Upper lobe of right lung (tissue), 1 donor: ENCODE results near the gene SRSF8. TPM values are rescaled to one million over a fixed set of nuclear protein-coding genes. Genes with fewer than 3 reads are reported as not detected.

Source experiments
- ATAC-seq: fragments of 200-7000 bp; cut with Tn5 transposase; one replicate; pipeline ENCODE4 v1.9.1; 2020; ENCODE audit warnings: mild to moderate bottlenecking, moderate library complexity
- DNase-seq: peaks from one replicate; pipeline ENCODE4 v3.0.0-alpha.2; 2020
- H3K27ac ChIP-seq: fragments of 200-600 bp; one replicate; pipeline ENCODE4 v1.8.0; 2022
- H3K27me3 ChIP-seq: fragments of 200-600 bp; one replicate; pipeline ENCODE4 v1.8.0; 2022; ENCODE audit warnings: mild to moderate bottlenecking
- H3K36me3 ChIP-seq: fragments of 200-600 bp; one replicate; pipeline ENCODE4 v1.8.0; 2022
- H3K4me1 ChIP-seq: fragments of 200-600 bp; one replicate; pipeline ENCODE4 v1.8.0; 2022
- H3K4me3 ChIP-seq: fragments of 200-600 bp; one replicate; pipeline ENCODE4 v1.8.0; 2022; ENCODE audit warnings: mild to moderate bottlenecking
- H3K9me3 ChIP-seq: fragments of 200-600 bp; one replicate; pipeline ENCODE4 v1.8.0; 2022
- intact Hi-C: fragments of 100-400 bp; cut with DNase I; formaldehyde crosslinking; loops from one replicate; pipeline ENCODE4 v1.11.0; 2022
- total RNA-seq: library from RNA; stranded (reverse); fragmentation: NEBNext Ultra II Directional; extraction: Animal tissue kit (Norgen Biotek cat#: 25700); gene quantifications from one replicate; pipeline ENCODE4 v1.2.1, GENCODE V29; 2021
- TF ChIP-seq, protein P1 (sequence below): fragments of 200-600 bp; IDR thresholded peaks from one replicate; pipeline ENCODE4 v1.8.0; 2022; ENCODE audit warnings: antibody characterized with exemption
- donor health status: DM: no; HTN: yes; CAD: no; lungs with severe emphysema.

SRSF8 gene
- total RNA-seq, 1 donor from 2014 or later = 42.2 TPM

DNA sequence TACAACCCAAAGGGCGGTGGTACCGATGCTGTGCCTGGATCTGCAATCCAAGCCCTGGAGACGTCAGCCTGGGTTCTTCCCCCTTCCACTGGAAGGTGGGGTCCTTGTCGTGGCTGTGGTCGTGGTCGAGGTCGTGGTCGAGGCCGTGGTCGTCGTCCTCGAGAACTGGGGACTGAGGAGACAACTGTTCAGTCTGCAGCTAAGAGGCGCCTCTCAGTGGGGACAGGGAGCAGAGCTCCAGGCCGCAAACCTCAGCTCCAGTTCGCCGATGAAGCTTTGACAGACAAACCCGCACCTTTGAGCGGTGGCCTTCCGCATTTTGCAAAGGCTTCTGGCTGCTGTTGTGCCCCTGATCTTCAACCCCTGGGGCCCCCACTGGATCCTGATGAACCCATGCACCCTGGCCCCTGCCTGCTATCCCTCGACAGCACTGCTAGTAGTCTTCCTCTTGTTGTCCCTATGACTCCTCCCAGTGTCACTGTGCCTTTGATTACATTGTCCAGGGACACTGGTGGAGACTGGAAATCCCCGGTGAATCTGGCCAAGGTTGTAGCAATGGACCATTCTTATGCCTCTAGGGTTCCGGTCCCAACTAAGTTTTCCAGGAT is 16.0 kb upstream of the SRSF8 start:
- Histone ChIP-seq H3K27ac (no peak overlapping the region), H3K9me3 (no peaks in the 10 kb centered on the region), H3K4me1 (no peaks in the 10 kb centered on the region), H3K4me3 (no peak overlapping the region), H3K27me3 (no peaks in the 10 kb centered on the region), H3K36me3 (no peaks in the 10 kb centered on the region)
- ATAC-seq (no peak), DNase-seq (no peak)
- intact Hi-C loops = no loop called here
- TF ChIP-seq, protein P1, sequence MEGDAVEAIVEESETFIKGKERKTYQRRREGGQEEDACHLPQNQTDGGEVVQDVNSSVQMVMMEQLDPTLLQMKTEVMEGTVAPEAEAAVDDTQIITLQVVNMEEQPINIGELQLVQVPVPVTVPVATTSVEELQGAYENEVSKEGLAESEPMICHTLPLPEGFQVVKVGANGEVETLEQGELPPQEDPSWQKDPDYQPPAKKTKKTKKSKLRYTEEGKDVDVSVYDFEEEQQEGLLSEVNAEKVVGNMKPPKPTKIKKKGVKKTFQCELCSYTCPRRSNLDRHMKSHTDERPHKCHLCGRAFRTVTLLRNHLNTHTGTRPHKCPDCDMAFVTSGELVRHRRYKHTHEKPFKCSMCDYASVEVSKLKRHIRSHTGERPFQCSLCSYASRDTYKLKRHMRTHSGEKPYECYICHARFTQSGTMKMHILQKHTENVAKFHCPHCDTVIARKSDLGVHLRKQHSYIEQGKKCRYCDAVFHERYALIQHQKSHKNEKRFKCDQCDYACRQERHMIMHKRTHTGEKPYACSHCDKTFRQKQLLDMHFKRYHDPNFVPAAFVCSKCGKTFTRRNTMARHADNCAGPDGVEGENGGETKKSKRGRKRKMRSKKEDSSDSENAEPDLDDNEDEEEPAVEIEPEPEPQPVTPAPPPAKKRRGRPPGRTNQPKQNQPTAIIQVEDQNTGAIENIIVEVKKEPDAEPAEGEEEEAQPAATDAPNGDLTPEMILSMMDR = no peak

DNA sequence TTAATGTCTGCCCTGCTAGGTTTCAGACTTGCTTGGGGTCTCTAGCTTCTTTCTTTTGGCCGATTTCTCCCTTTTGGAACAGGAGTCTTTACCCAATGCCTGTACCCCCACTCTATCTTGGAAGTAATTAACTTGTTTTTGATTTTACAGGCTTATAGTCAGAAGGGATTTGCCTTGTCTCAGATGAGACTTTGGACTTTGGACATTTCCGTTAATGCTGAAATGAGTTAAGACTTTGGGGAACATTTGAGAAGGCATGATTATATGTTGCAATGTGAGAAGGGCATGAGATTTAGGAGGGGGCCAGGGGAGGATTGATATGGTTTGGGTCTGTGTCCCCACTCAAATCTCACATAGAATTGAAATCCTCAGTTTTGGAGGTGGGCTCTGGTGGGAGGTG is 12.4 kb upstream of the SRSF8 start:
- DNase-seq (no peak), ATAC-seq (no peak)
- Histone ChIP-seq H3K27me3 (no peaks in the 10 kb centered on the region), H3K9me3 (no peaks in the 10 kb centered on the region), H3K4me1 (no peaks in the 10 kb centered on the region), H3K27ac (no peak overlapping the region), H3K36me3 (no peaks in the 10 kb centered on the region), H3K4me3 (no peak overlapping the region)
- intact Hi-C loops = no loop called here
- TF ChIP-seq, protein P1 = no peak

DNA sequence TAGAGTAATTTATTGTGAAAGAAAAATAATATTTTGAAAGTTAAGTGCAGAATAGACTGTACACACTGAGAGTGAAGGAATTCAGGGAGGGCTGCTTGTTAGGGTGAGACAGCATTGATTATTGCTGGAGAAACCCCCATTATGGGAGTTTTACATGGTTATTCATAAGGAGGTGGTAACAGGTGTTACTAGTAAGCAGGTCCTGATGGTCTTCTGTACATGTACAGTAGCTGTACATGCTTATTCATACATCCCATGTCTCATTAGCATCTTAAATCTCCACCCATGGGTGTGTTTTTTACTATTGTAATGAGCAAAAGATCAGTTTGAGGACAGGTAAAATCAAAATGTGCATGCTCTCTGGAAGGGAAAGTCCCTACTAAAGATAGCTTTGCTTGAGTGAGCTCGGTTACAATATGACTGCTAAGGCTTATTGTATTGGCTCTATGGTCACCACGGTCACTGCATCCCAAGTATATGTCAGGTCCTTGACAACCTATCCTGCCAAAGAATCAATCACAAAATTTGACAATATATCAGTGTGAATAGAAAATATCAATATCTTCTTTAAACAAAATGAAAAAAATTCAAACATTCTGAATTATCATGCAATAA is 11.3 kb upstream of the SRSF8 start:
- ATAC-seq (no peak), DNase-seq (no peak)
- TF ChIP-seq, protein P1 = no peak
- H3K27me3 ChIP-seq = no peaks in the 10 kb centered on the region
- no peaks in the 10 kb centered on the region for H3K4me1 ChIP-seq
- no peaks in the 10 kb centered on the region for H3K9me3 ChIP-seq
- no peak overlapping the region for H3K4me3 ChIP-seq
- H3K36me3 ChIP-seq = no peaks in the 10 kb centered on the region
- H3K27ac ChIP-seq = no peak overlapping the region
- intact Hi-C loops = no loop called here

DNA sequence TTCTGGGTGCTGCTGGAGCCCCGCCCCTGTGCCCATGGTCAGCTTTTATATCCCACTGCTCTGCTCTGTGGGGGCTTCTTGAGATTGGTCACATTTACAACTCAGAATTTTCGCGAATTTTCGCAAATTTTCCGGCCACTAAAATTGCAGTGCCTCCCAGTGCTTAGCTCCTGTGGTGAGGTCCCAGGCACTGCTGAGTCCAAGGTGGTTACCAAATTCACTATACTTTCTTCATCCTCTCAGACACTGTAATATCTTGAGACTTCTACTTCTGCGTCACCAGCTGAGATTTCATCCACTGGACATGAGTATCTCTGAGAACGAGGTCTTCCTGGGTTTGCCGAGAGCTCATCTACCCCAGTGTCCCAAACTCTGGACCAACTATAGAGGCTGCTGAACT is 8.8 kb upstream of the SRSF8 start:
- ATAC-seq (no peak), DNase-seq (no peak)
- Histone ChIP-seq H3K4me1 (no peaks in the 10 kb centered on the region), H3K36me3 (no peaks in the 10 kb centered on the region), H3K27ac (no peak overlapping the region), H3K27me3 (no peaks in the 10 kb centered on the region), H3K9me3 (no peaks in the 10 kb centered on the region), H3K4me3 (no peak overlapping the region)
- TF ChIP-seq, protein P1 = no peak
- intact Hi-C loops = no loop called here

DNA sequence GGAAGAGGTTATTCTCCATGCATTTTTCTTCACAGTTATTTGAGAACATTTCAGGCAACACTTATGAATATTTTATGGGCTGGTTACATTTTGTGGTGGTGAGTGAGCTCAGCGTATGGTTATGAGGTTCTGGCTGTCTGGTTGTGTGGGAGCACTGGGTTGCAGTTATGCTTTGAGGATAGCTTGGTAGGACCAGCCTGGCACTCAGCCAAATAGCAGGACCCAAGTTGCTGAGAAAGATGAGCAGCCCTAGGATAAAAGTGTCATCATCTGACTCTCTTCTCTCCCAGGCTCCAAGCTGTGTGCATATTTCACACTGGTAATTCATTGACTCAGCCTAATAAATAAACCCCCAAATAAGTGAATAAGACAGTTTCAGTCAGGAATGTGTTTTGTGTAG is 8.1 kb upstream of the SRSF8 start:
- Histone ChIP-seq H3K27me3 (no peaks in the 10 kb centered on the region), H3K4me3 (no peak overlapping the region), H3K36me3 (no peaks in the 10 kb centered on the region), H3K4me1 (no peaks in the 10 kb centered on the region), H3K9me3 (no peaks in the 10 kb centered on the region), H3K27ac (no peak overlapping the region)
- intact Hi-C loops = no loop called here
- DNase-seq = no peak
- TF ChIP-seq, protein P1 = no peak
- no peak for ATAC-seq
